Mesenchymal stem cell (in vitro differentiated cells and primary cell): Measurements from ENCODE around the gene COP1.

Source experiments
- DNase-seq: peaks from one replicate; pipeline ENCODE4 v3.0.0-alpha.2; 2013
- H2AFZ ChIP-seq: one replicate; pipeline ENCODE4 v1.6.1; 2013; ENCODE audit warnings: low read depth, mild to moderate bottlenecking, control low read depth, inconsistent platforms, low read length, moderate library complexity
- H2AK5ac ChIP-seq: 2 replicates; pipeline ENCODE4 v1.6.1; 2013; ENCODE audit warnings: low read length, moderate library complexity, mild to moderate bottlenecking, inconsistent platforms; ENCODE audit not compliant: severe bottlenecking
- H2BK120ac ChIP-seq: one replicate; pipeline ENCODE4 v1.6.1; 2013; ENCODE audit warnings: low read depth, mild to moderate bottlenecking, inconsistent platforms, low read length, moderate library complexity
- H2BK12ac ChIP-seq, 2 experiments: one replicate each; pipeline ENCODE4 v1.6.1; 2013; ENCODE audit warnings: inconsistent platforms in 2 of 2, low read length in 2 of 2, mild to moderate bottlenecking in 2 of 2, moderate library complexity in 2 of 2, control low read depth in 1 of 2
- H2BK15ac ChIP-seq: one replicate; pipeline ENCODE4 v1.6.1; 2013; ENCODE audit warnings: mild to moderate bottlenecking, low read depth, inconsistent platforms; ENCODE audit not compliant: poor library complexity, severe bottlenecking
- H2BK5ac ChIP-seq: 2 replicates; pipeline ENCODE4 v1.6.1; 2013; ENCODE audit warnings: low read depth, mild to moderate bottlenecking, low read length, control low read depth, inconsistent platforms; ENCODE audit not compliant: poor library complexity, severe bottlenecking
- H3K14ac ChIP-seq, 2 experiments: one replicate each; pipeline ENCODE4 v1.6.1; 2013; ENCODE audit warnings: inconsistent platforms in 2 of 2, low read length in 2 of 2, control low read depth in 1 of 2, mild to moderate bottlenecking in 1 of 2, moderate library complexity in 1 of 2
- H3K18ac ChIP-seq, 2 experiments: one replicate each; pipeline ENCODE4 v1.6.1; 2013; ENCODE audit warnings: inconsistent platforms in 2 of 2, low read length in 2 of 2, control low read depth in 1 of 2, low read depth in 1 of 2, mild to moderate bottlenecking in 1 of 2
- H3K23ac ChIP-seq, 2 experiments: one replicate each; pipeline ENCODE4 v1.6.1; 2013; ENCODE audit warnings: inconsistent platforms in 2 of 2, low read length in 2 of 2, mild to moderate bottlenecking in 2 of 2, moderate library complexity in 2 of 2, control low read depth in 1 of 2
- H3K27ac ChIP-seq: 2 replicates; pipeline ENCODE4 v1.5.1; 2013; ENCODE audit warnings: mild to moderate bottlenecking, moderate library complexity, low read length, control low read depth, inconsistent platforms; ENCODE audit not compliant: poor library complexity, severe bottlenecking
- H3K27me3 ChIP-seq, 2 experiments: 2 replicates each; pipeline versions ENCODE4 v1.6.1 to v1.7.0; 2013; ENCODE audit warnings: low read length in 2 of 2, mild to moderate bottlenecking in 2 of 2, moderate library complexity in 2 of 2, control low read depth in 1 of 2, inconsistent platforms in 1 of 2; ENCODE audit not compliant: control insufficient read depth in 1 of 2, insufficient read depth in 1 of 2
- H3K36me3 ChIP-seq, 2 experiments: 2 replicates each; pipeline versions ENCODE4 v1.6.1 to v1.7.0; 2013; ENCODE audit warnings: low read length in 2 of 2, control low read depth in 1 of 2, inconsistent platforms in 1 of 2, low read depth in 1 of 2, mild to moderate bottlenecking in 1 of 2; ENCODE audit not compliant: insufficient read depth in 2 of 2, control insufficient read depth in 1 of 2
- H3K4ac ChIP-seq, 2 experiments: one replicate each; pipeline ENCODE4 v1.6.1; 2013; ENCODE audit warnings: inconsistent platforms in 2 of 2, low read length in 2 of 2, mild to moderate bottlenecking in 2 of 2, moderate library complexity in 2 of 2, control low read depth in 1 of 2, low read depth in 1 of 2
- H3K4me1 ChIP-seq: 2 replicates; pipeline ENCODE4 v1.6.1; 2013; ENCODE audit warnings: low read depth, low read length, control low read depth; ENCODE audit not compliant: control insufficient read depth, insufficient read depth
- H3K4me2 ChIP-seq: 2 replicates; pipeline ENCODE4 v1.6.1; 2013; ENCODE audit warnings: low read length, mild to moderate bottlenecking, inconsistent platforms; ENCODE audit not compliant: poor library complexity, severe bottlenecking
- H3K4me3 ChIP-seq, 2 experiments: 2 replicates each; pipeline versions ENCODE4 v1.5.1 to v1.7.0; 2013; ENCODE audit warnings: low read length in 2 of 2, mild to moderate bottlenecking in 2 of 2, control low read depth in 1 of 2, low read depth in 1 of 2; ENCODE audit not compliant: insufficient read depth in 1 of 2
- H3K79me1 ChIP-seq: replicated peaks from 2 replicates; pipeline ENCODE4 v1.6.1; 2013; ENCODE audit warnings: mild to moderate bottlenecking, control low read depth, low read length, inconsistent platforms; ENCODE audit not compliant: poor library complexity, severe bottlenecking
- H3K9ac ChIP-seq: 2 replicates; pipeline ENCODE4 v1.7.0; 2013; ENCODE audit warnings: mild to moderate bottlenecking, low read length, moderate library complexity
- H3K9me3 ChIP-seq: 2 replicates; pipeline ENCODE4 v1.7.0; 2013; ENCODE audit warnings: mild to moderate bottlenecking, low read length; ENCODE audit not compliant: control insufficient read depth
- H4K8ac ChIP-seq: one replicate; pipeline ENCODE4 v1.6.1; 2013; ENCODE audit warnings: inconsistent platforms, mild to moderate bottlenecking, low read length, moderate library complexity
- H4K91ac ChIP-seq: one replicate; pipeline ENCODE4 v1.6.1; 2013; ENCODE audit warnings: mild to moderate bottlenecking, low read length, inconsistent platforms
- WGBS: methylation state at CpG from one replicate; pipeline ENCODE4 v1.1.7; 2013; ENCODE audit warnings: mixed read lengths; 5-methylcytosine and 5-hydroxymethylcytosine counted together

Gene COP1

DNA sequence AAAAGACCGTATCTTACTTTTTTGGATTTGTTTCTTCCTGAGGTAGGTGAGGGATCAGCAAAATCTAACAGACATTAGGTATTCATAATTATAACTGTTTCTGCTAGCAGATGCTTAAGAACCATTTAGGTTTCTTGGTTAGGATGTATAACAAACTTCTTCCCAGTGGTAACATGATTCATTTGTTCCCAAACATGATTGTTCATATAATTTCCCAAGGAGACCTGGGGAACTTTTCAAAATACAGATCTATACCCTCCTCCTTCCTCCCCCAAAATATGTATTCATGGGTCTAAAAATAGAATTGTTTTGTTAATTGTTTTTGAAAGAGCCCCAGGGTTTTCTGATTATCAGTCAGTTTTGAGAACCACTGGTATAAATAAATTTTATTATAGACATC lies 228.2 kb downstream of the COP1 start:
- no peak overlapping the region for H2AFZ ChIP-seq
- no peaks in the 10 kb centered on the region for H3K4me1 ChIP-seq
- H3K36me3 ChIP-seq, result peaks cover 4 to 37% of the 10 kb centered on the region in 2 experiments
- H4K8ac ChIP-seq, result no peak overlapping the region
- H3K23ac ChIP-seq, result no peak overlapping the region
- no peak overlapping the region for H2AK5ac ChIP-seq
- WGBS, result no CpG with 5 or more reads among the region's 1 CpG
- H3K79me1 ChIP-seq, result peaks cover 7% of the 10 kb centered on the region
- H2BK15ac ChIP-seq, result no peak overlapping the region
- peaks cover 34% of the 10 kb centered on the region for H3K9me3 ChIP-seq
- H3K9ac ChIP-seq, result peak overlapping the region; percentile 64
- H2BK12ac ChIP-seq, result no peak overlapping the region
- no peak overlapping the region for H3K14ac ChIP-seq
- no peak overlapping the region for H4K91ac ChIP-seq
- no peak overlapping the region for H3K27ac ChIP-seq
- H3K27me3 ChIP-seq, result no peaks in the 10 kb centered on the region
- no peak overlapping the region for H3K4ac ChIP-seq
- no peak overlapping the region for H3K4me2 ChIP-seq
- H2BK5ac ChIP-seq, result no peak overlapping the region
- no peak overlapping the region for H3K18ac ChIP-seq
- no peak for DNase-seq
- H2BK120ac ChIP-seq, result no peak overlapping the region
- peak overlapping the region in 1 of 2 experiments; percentile 19 for H3K4me3 ChIP-seq

DNA sequence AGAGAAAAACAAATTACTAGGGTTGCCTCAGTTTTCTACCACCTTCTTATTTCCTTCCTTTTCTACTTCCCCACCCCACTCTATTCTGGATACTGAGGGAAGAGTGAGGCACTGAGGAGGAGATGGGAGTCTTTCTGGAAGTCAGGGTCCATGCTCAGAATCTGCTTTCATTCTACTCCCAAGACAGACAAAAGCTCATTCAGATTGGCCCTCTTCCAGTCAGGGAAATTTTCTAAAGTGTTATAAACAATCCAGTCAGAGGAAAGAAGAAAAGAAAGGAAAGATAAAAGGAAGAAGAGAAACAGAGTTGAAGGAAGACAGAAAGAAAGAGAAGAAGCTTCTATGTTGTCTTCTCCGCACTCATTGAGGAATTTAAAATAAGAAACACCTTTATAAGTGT lies 228.6 kb downstream of the COP1 start:
- Histone ChIP-seq H3K36me3 (peaks cover 3 to 37% of the 10 kb centered on the region in 2 experiments), H2BK5ac (no peak overlapping the region), H2AFZ (no peak overlapping the region), H2BK12ac (no peak overlapping the region), H3K9me3 (peaks cover 29% of the 10 kb centered on the region), H3K4me1 (no peaks in the 10 kb centered on the region), H3K9ac (peak overlapping the region; percentile 64), H2BK120ac (no peak overlapping the region), H4K91ac (no peak overlapping the region), H3K14ac (no peak overlapping the region), H4K8ac (no peak overlapping the region), H3K79me1 (peaks cover 6% of the 10 kb centered on the region), H2BK15ac (no peak overlapping the region), H3K4ac (no peak overlapping the region), H3K27me3 (no peaks in the 10 kb centered on the region), H3K4me2 (no peak overlapping the region), H3K23ac (no peak overlapping the region), H3K27ac (no peak overlapping the region), H2AK5ac (no peak overlapping the region), H3K18ac (no peak overlapping the region), H3K4me3 (peak overlapping the region in 1 of 2 experiments; percentile 19)
- DNase-seq, result peak; percentile 55
- no CpG with 5 or more reads among the region's 1 CpG for WGBS

DNA sequence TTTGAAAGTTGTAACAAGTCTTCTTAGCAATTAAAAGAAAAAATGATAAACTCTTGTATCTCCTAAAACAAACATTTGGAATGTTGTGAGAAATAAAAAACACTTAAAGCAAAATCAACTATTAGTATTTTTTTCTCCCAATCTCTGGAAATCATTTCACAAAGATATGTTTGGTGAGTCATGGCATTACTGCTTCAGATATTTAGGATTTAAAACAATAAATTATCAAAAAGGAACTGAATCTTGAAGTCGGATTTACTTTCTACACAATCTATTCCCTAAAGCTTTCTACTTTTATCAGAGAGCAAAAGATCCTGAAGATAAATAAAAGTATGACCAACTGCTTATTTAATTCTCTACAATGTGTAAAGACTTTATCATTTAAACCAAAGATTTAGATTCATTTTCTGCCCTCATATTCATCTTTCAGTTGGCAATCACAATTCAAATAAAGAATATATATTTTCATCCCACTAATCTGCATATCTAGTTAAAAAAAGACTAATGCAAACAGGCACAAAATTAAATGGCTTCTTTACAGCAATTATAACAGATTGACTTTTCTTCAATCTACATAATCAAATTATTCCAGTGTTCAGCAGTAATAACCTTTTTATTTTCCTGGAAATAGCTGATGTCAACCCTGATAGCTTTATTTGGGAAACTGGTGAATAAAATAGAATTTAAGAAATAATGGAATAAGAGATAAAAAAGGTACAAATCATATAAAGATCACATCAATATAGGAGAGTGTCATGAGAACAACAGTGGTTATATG lies 230.0 kb downstream of the COP1 start:
- H3K36me3 ChIP-seq, result peaks cover 0 to 24% of the 10 kb centered on the region in 2 experiments
- peaks cover 5% of the 10 kb centered on the region for H3K79me1 ChIP-seq

DNA sequence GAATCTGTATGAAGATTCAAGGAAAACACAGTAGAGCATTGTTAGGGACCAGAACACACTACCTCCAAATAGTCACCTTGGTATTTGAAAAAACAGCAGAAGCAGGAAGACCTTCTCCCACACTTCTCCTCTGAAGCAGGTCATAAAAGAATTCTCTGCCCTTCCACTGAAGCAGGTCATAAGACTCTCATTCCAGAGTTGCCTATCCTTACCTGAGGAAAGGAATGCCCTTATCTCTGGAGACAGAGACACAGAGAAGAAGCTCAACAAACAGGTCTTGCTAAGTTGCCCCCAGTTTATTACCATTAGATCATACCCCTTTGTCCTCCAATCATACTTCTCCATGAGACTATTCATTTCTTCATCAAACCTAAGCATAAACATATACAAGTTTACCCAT lies 237.9 kb downstream of the COP1 start:
- Histone ChIP-seq H2AK5ac (no peak overlapping the region), H3K27ac (peak overlapping the region; percentile 55), H3K4me1 (no peaks in the 10 kb centered on the region), H2BK15ac (no peak overlapping the region), H2AFZ (no peak overlapping the region), H3K9ac (peak overlapping the region; percentile 7), H3K14ac (no peak overlapping the region), H2BK5ac (no peak overlapping the region), H2BK12ac (no peak overlapping the region), H3K36me3 (peaks cover 0 to 37% of the 10 kb centered on the region in 2 experiments), H3K9me3 (no peaks in the 10 kb centered on the region), H4K8ac (no peak overlapping the region), H3K79me1 (peaks cover 3% of the 10 kb centered on the region), H4K91ac (no peak overlapping the region), H3K4ac (no peak overlapping the region), H2BK120ac (no peak overlapping the region), H3K18ac (no peak overlapping the region), H3K27me3 (no peaks in the 10 kb centered on the region), H3K4me2 (no peak overlapping the region), H3K4me3 (no peak overlapping the region), H3K23ac (no peak overlapping the region)
- DNase-seq, result no peak

More for the DNA sequence above, 230.0 kb downstream of the COP1 start:
- H3K18ac ChIP-seq, result no peak overlapping the region
- H3K4me1 ChIP-seq, result no peaks in the 10 kb centered on the region
- no peak overlapping the region for H3K14ac ChIP-seq
- H2BK12ac ChIP-seq, result no peak overlapping the region
- no peak overlapping the region for H3K23ac ChIP-seq
- no peak overlapping the region for H2AFZ ChIP-seq
- H3K9ac ChIP-seq, result peak overlapping the region; percentile 59
- H3K27me3 ChIP-seq, result no peaks in the 10 kb centered on the region
- H3K4me2 ChIP-seq, result no peak overlapping the region
- H4K8ac ChIP-seq, result no peak overlapping the region
- peak; percentile 32 for DNase-seq
- no peak overlapping the region for H3K4me3 ChIP-seq
- WGBS, result no CpG with 5 or more reads among the region's 1 CpG
- no peak overlapping the region for H2AK5ac ChIP-seq
- H4K91ac ChIP-seq, result no peak overlapping the region
- no peak overlapping the region for H3K4ac ChIP-seq
- H2BK5ac ChIP-seq, result no peak overlapping the region
- H3K9me3 ChIP-seq, result peaks cover 15% of the 10 kb centered on the region
- no peak overlapping the region for H2BK15ac ChIP-seq
- no peak overlapping the region for H2BK120ac ChIP-seq
- H3K27ac ChIP-seq, result no peak overlapping the region
